Cerebellar cortex (tissue), 1 donor: Measurements from ENCODE around the gene NECAB2.
A peak's percentile ranks its signal among the peaks of the same experiment; 100 is the strongest.
"Not testable (repeated sequence)": the region's sequence is repeated elsewhere in the genome, so short reads cannot be mapped to it uniquely, and the experiment has no call there.

Source experiments
- DNase-seq: peaks from one replicate; pipeline ENCODE4 v3.0.0-alpha.2; 2015; ENCODE audit warnings: low spot score

NECAB2 gene

GRCh38 chr16:83936581-83937165 lies 31.4 kb upstream of the NECAB2 start:
- no peak for DNase-seq

- DNase-seq = no peak
These were observed 30.8 kb upstream of the NECAB2 start for GRCh38 chr16:83937267-83937666.

- no peak for DNase-seq
These were observed 29.8 kb upstream of the NECAB2 start for GRCh38 chr16:83937922-83938885.

- DNase-seq = no peak
These were observed 28.7 kb upstream of the NECAB2 start for GRCh38 chr16:83939266-83939855.

- DNase-seq = no peak
These were observed 27.9 kb upstream of the NECAB2 start for GRCh38 chr16:83940119-83940518.

- no peak for DNase-seq
These were observed 27.2 kb upstream of the NECAB2 start for GRCh38 chr16:83940630-83941378.

- DNase-seq = not testable (repeated sequence)
These were observed 26.5 kb upstream of the NECAB2 start for GRCh38 chr16:83941546-83941945.

GRCh38 chr16:83942074-83942473 lies 26.0 kb upstream of the NECAB2 start:
- DNase-seq = no peak

GRCh38 chr16:83942815-83943515 lies 25.1 kb upstream of the NECAB2 start:
- no peak for DNase-seq

- no peak for DNase-seq
These were observed 24.5 kb upstream of the NECAB2 start for GRCh38 chr16:83943516-83944050.

GRCh38 chr16:83945587-83945986 lies 22.5 kb upstream of the NECAB2 start:
- DNase-seq = no peak

GRCh38 chr16:83946154-83946780 lies 21.8 kb upstream of the NECAB2 start:
- no peak for DNase-seq

GRCh38 chr16:83946781-83947566 lies 21.1 kb upstream of the NECAB2 start:
- no peak for DNase-seq

GRCh38 chr16:83947642-83948234 lies 20.3 kb upstream of the NECAB2 start:
- no peak for DNase-seq

- DNase-seq = no peak
These were observed 18.9 kb upstream of the NECAB2 start for GRCh38 chr16:83948914-83949723.

- no peak for DNase-seq
These were observed 18.4 kb upstream of the NECAB2 start for GRCh38 chr16:83949724-83950001.

- not testable (repeated sequence) for DNase-seq
These were observed 17.1 kb upstream of the NECAB2 start for GRCh38 chr16:83950862-83951399.

- DNase-seq = no peak
These were observed 16.5 kb upstream of the NECAB2 start for GRCh38 chr16:83951544-83951943.

- peak; percentile 20 for DNase-seq
These were observed 15.5 kb upstream of the NECAB2 start for GRCh38 chr16:83952587-83952939.
